ENCODE measurements around the gene NANOG.
"Not testable (repeated sequence)": the region's sequence is repeated elsewhere in the genome, so short reads cannot be mapped to it uniquely, and the experiment has no call there.

NANOG gene

DNA sequence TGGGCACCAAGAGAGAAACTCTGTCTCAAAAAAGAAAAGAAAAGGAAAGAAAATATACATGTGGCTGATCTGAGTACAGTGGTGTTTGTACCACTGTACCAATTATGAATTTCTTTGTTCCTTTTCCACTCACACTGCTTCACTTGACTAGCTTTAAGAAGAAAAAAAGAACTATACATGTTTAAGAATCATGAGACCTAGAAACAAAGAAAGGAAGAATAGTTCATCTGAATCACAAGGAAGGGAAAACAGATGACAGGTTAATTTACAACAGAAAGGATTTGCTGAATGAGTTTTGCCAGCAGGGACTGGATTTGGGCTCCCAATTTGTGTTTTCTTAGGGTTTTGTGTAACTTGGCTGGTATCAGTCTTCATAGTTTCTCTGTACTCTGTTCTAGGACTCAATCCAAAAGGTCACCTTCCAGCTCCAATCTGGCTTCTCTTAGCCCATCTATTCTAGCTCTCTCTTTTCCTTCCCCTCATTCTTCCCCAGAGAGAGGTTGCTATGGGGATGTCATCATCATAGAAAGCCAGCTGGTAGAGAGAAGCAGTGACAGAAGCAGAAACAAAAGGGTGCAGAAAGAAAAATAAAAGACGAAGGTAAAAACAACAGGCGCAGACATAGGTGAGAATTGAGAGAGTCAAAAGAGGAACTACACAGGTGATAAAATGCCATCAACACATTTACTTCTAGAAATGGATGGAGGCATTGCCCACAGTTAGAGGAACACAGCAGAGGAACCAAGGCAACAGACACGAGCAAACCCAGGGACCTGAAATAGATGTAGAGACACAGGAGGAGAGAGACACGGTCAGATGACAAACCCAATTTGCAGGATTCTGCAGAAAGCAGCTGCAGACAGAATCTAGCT lies 58.3 kb downstream of the NANOG start:
- not testable (repeated sequence) for DNase-seq (ENCODE audit: low spot score in 2 of 2); H3K36me3 Mint-ChIP-seq (ENCODE audit: insufficient read depth); H3K9me3 Mint-ChIP-seq; H3K4me3 Mint-ChIP-seq; H3K4me1 Mint-ChIP-seq; H3K27ac Mint-ChIP-seq (ENCODE audit: low read depth)
- peaks cover 49% of the 10 kb centered on the region for H3K27me3 Mint-ChIP-seq
- peak; percentile 43 for ATAC-seq (replicated peaks; ENCODE audit: extremely low read depth, poor library complexity, severe bottlenecking)

DNA sequence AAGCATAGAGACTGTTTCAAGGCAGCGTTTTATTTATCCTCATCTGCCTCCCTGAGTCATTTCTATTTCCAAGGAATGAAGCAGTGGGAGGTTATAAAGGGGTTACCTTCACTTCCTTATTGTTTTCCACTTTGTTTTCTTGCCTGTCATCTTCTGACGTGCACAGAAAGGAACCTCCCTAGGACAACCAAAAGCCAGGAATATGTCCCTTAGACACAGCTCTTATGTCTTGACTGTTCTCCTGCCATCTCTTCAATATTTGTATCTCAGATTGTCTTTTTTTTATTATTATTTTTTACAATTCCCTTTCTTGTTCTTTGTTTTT lies 58.9 kb downstream of the NANOG start:
- peaks cover 49% of the 10 kb centered on the region for H3K27me3 Mint-ChIP-seq
- H3K36me3 Mint-ChIP-seq (ENCODE audit: insufficient read depth); DNase-seq (ENCODE audit: low spot score in 2 of 2); H3K4me1 Mint-ChIP-seq; H3K27ac Mint-ChIP-seq (ENCODE audit: low read depth); H3K9me3 Mint-ChIP-seq; ATAC-seq (replicated peaks; ENCODE audit: extremely low read depth, poor library complexity, severe bottlenecking); H3K4me3 Mint-ChIP-seq: not testable (repeated sequence)
